HG03135 (cell line): Measurements from ENCODE around the gene TMCC3.

ENCODE experiments used
- ATAC-seq: cut with Tn5 transposase; IDR thresholded peaks from one replicate; pipeline ENCODE4 v1.9.1; 2021; ENCODE audit warnings: mild to moderate bottlenecking, moderate library complexity; ENCODE audit not compliant: unreplicated experiment

The TMCC3 gene

GRCh38 chr12:94674051-94674451 is 23.7 kb upstream of the TMCC3 start:
- no peak for ATAC-seq

- no peak for ATAC-seq
These were observed 23.1 kb upstream of the TMCC3 start for GRCh38 chr12:94673496-94673895.

DNA sequence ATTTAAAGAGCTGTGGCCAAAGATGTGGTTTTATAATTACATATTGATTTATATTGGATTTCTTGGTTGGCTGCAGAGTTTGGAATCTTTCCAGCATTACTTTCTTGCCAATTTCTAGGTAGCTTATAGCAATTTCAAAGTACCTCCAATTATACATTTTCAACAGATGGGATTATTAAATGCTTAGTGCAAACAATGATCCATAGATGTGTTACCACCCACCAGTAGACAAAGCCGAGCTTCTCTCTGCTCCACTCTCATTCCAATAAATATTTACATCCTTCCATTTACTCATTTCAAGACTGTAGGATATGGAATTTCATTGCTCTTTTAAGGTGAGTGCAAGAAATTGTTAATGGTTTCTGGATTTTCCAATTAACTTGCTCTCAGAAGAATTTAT is 21.6 kb upstream of the TMCC3 start:
- ATAC-seq: no peak

GRCh38 chr12:94670898-94671297 is 20.5 kb upstream of the TMCC3 start:
- ATAC-seq: no peak

GRCh38 chr12:94670075-94670474 is 19.7 kb upstream of the TMCC3 start:
- ATAC-seq: no peak

DNA sequence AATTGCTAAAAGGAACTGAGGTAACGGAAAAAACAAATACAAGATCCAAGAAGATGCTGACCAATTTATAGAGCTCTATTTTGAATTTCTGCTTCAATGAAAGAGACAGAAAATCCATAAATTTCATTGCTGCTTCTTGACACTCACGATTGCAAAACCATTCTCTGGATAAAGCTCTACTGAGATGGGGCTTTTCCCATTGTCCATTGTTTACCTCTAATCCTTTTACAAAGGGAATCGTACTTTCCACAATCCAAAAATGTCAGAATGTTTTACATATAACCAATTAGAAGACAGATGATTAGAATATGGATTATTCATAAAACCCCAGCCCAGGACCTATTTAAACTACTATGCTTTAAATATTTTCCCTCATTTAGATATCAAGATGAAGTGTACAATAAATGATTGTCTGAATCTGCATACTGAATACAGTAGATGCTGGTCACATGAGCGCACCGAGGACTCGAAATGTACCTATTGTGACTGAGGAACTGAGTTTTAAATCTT is 16.7 kb upstream of the TMCC3 start:
- ATAC-seq: no peak

DNA sequence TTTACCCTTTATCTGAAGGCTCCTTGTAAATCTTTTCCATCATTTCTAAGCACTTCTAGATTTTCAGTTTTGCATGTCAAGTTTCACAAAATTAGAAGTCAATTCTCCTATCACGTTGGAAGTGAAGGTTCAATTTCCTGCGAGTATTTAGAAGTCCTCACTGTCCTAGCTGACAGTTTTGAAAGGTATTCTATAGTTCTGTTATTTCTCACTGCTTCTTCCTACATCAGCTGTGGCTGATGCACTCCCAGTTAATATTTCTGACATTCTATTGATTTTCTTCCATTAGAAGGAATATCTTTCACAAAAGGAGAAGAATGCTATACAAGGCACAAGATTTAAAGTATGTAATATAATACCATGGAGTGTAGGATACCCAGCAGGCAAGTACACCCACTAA is 15.8 kb upstream of the TMCC3 start:
- no peak for ATAC-seq

- no peak for ATAC-seq
These were observed 13.3 kb upstream of the TMCC3 start for GRCh38 chr12:94663702-94664101.

DNA sequence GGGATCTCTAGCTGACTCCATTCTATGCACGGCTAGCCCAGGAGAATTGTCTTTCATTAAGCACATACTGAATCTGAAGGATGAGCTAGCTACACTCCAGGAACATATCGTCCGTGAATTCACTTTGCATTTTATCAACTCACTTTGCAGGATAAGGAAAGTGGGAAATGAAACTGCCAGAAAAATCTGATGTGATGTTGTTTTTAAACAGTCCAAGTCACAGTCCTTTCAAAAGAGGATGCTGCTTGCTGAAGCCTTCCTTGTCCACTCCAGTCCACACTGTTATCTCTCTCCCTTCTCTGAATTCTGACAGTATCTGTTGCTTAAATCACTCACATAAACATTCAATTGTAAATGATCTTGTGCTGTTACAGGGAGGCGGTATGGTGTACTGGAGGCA is 12.7 kb upstream of the TMCC3 start:
- ATAC-seq: no peak

GRCh38 chr12:94660436-94660835 is 10.1 kb upstream of the TMCC3 start:
- ATAC-seq: no peak

DNA sequence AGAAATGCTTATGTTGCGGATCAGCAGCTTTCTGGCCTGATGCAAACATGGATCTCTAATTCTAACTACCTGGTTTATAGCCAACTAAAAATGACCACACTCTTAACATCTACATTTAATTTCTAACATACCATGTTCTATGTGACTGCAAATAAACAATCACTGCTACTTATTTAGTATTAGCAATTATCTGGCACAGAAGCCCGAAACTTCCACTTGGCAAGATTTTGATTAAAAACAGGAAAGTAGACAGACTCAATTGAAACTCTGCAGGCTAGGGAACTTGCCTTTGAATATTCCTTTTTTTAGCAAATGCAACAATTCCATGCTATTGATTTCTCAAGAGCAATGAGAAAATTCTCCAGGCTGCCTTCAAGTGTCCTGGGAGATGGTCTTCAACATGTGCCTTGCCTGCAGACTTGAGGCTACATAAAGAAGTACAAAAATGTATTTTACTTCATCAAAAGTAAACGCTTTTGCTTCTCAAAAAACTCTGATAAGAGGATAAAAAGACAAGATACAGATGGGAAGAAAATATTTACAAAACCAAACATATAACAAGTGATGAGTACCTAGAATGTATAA is 9.1 kb upstream of the TMCC3 start:
- ATAC-seq: no peak

DNA sequence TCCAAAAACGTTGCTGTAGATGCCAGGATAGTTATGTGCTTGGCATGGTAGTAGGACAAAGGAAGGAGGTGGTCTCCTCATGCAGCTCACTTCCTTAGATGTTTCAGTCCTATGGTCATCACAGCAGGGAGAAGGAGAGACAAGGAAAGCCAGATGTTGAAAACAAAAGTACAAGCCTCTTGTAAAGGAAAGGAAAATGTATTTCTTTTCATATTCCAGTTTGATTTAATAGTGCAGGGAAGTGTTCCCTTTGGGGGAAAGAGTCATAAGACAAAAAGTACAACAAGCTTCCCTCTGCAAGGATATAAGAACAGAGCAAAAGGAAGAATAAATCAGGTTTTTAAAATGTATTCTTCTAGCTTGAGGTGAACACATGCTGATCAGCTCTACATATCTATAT is 8.6 kb upstream of the TMCC3 start:
- no peak for ATAC-seq

DNA sequence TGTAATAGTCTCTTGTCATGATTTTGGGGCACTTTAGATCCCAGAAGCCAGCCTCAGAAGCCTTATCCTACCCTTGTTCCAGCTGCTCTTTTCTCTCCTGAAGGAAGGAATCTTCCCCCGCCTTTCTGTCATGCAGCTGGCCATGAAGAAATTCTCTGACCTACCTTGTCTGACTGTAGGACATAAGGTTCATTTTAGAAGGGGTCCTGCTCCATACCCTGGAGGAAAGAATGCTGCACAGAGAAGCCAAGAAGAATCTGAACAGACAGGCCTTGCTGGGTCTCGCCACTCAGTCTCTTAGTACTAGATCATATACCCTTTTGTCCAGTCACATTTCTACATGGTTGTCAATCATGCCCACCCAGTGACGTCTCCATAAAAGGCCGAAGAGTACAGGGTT is 6.2 kb upstream of the TMCC3 start:
- no peak for ATAC-seq

- peak; percentile 54 for ATAC-seq
These were observed 811 bp downstream of the TMCC3 start for GRCh38 chr12:94649349-94650142.

GRCh38 chr12:94648578-94648977 is 1.8 kb downstream of the TMCC3 start:
- ATAC-seq: no peak

DNA sequence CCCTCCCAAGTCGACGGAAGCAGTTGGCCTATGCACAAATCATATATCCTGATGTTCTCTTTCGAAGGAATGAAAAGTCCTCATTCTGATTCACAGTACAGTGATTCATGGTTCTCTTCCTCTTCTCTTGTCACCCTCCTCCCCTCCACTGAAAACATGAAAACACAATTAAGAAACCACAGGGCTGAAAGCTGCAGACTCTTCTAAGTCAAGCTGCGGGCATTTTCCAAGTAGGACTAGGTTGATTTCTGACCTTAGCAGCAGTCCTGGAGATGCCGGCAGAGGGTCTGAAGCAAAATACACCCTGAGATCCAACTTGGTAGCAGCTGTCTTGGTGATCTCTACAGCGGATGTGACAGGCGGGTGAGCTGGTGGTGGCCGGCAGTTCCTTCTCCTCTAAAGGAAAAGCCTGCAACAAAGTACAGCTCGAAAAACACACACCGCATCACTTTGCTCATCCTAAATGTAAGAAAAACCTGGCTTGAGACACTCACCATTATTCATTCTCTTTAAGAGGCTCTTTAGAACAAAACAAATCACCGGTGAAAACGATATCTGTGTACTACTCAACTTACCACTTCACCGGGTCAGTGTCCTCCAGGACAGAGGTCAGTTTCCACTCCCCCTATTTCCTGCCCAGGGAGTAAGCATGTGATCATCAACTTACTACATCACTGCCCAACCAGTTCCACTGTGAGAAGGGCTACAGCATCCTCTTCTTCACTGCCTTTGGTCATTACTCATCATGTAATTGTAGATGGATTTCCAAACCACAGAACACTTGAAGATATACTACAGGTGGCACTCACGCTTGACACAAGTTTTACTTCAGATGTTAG is 6.0 kb downstream of the TMCC3 start:
- ATAC-seq: peak; percentile 46

- no peak for ATAC-seq
These were observed 6.8 kb downstream of the TMCC3 start for GRCh38 chr12:94643606-94644005.

DNA sequence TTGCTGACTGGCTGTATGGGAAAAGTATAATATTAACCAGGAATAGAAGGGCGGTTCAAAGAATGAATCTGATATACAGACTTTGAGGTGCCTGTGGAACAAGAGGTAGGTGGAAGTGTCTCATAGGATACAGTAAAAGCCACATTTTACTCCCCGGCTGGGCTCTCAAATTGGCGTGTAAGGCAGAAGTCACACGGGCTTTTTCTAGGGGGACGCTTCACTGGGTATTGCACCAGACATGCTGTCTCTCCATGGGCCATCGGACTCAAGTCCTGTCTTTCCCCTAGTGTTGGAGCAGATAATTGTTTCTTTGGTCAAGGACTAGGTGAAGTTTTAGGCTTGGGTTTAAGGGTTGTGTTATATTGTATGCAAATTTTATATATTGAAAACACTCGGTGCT is 9.1 kb downstream of the TMCC3 start:
- no peak for ATAC-seq

DNA sequence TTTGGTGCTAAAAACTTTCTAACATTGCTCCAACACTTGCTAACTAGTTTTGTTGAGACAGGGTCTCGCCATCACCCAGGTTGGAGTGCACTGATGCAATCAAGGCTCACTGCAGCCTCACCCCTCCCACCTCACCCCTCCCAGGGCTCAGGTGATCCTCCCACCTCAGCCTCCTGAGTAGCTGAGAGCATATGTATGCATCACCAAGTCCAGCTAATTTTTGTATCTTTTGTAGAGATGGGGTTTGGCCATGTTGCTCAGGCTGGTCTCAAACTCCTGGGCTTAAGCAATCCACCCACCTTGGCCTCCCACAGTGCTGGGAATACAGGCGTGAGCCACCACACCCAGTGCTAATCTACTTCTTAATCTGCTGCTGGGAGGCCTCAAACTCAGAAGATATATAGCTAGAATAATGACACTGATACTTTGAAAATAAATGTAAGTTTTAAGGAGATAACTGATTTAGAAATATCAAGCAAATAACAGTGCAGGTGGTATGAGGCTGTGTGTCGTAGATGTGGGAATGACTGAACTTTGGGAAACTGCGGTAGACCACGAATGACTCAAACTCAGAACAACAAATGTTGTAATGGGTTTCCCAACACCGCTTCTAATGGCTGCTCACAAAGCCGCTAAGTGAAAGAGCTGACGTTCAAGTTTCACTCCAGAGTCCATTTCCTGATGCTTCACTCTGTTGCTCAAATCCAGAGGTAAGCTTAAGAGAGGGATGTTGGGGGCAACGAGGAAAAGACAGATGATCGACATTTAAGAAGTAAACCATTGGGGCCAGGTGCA is 10.0 kb downstream of the TMCC3 start:
- no peak for ATAC-seq

- ATAC-seq: no peak
These were observed 11.8 kb downstream of the TMCC3 start for GRCh38 chr12:94638521-94638920.
